SK-N-SH treated with all-trans-retinoic acid at 6 μM for 48 hours (cell line): ENCODE measurements around the gene DCLK2.

Experiments
- ATAC-seq: fragments of 200-7000 bp; cut with Tn5 transposase; 3 replicates; pipeline ENCODE4 v1.9.1; 2020; ENCODE audit warnings: mild to moderate bottlenecking, moderate library complexity
- ARNTL ChIP-seq: fragments of 450-650 bp; formaldehyde crosslinking; IDR thresholded peaks from 2 replicates; pipeline ENCODE4 v1.5.0; 2020; ENCODE audit warnings: low read depth, mild to moderate bottlenecking, moderate library complexity, borderline replicate concordance
- BACH2 ChIP-seq: fragments of 250-450 bp; sonication (Bioruptor Pico); IDR thresholded peaks from 2 replicates; pipeline ENCODE4 v1.9.0; 2021; ENCODE audit warnings: mild to moderate bottlenecking, borderline replicate concordance
- CSDC2 ChIP-seq: fragments of 250-450 bp; sonication (Bioruptor Pico); IDR thresholded peaks from 2 replicates; pipeline ENCODE4 v1.5.0; 2020; ENCODE audit warnings: mild to moderate bottlenecking, moderate library complexity
- ESRRG ChIP-seq: fragments of 250-450 bp; sonication (Bioruptor Pico); IDR thresholded peaks from 2 replicates; pipeline ENCODE4 v1.6.1; 2021; ENCODE audit warnings: mild to moderate bottlenecking
- GLIS3 ChIP-seq: fragments of 250-450 bp; sonication (Bioruptor Pico); IDR thresholded peaks from 2 replicates; pipeline ENCODE4 v1.5.0; 2020; ENCODE audit warnings: mild to moderate bottlenecking, moderate library complexity
- ISL1 ChIP-seq: fragments of 250-450 bp; sonication (Bioruptor Pico); IDR thresholded peaks from 2 replicates; pipeline ENCODE4 v2.1.2; 2022; ENCODE audit warnings: mild to moderate bottlenecking, moderate library complexity
- OSR1 ChIP-seq: fragments of 250-450 bp; sonication (Bioruptor Pico); IDR thresholded peaks from 2 replicates; pipeline ENCODE4 v1.8.0; 2022; ENCODE audit warnings: moderate library complexity, mild to moderate bottlenecking, inconsistent platforms
- PPARA ChIP-seq: fragments of 250-450 bp; sonication (Bioruptor Pico); IDR thresholded peaks from 2 replicates; pipeline ENCODE4 v1.5.0; 2020; ENCODE audit warnings: mild to moderate bottlenecking, borderline replicate concordance
- RARB ChIP-seq: fragments of 250-450 bp; sonication (Bioruptor Pico); IDR thresholded peaks from 2 replicates; pipeline ENCODE4 v1.8.0; 2021; ENCODE audit warnings: mild to moderate bottlenecking, moderate library complexity
- SNAI2 ChIP-seq: fragments of 250-450 bp; sonication (Bioruptor Pico); IDR thresholded peaks from 2 replicates; pipeline ENCODE4 v1.5.0; 2020; ENCODE audit warnings: mild to moderate bottlenecking, moderate library complexity
- TCF4 ChIP-seq: fragments of 250-450 bp; sonication (Bioruptor Pico); IDR thresholded peaks from 2 replicates; pipeline ENCODE4 v1.8.0; 2021; ENCODE audit warnings: mild to moderate bottlenecking, moderate library complexity, borderline replicate concordance
- TOX ChIP-seq: fragments of 250-450 bp; sonication (Bioruptor Pico); IDR thresholded peaks from 2 replicates; pipeline ENCODE4 v1.8.0; 2021; ENCODE audit warnings: mild to moderate bottlenecking, moderate library complexity, borderline replicate concordance
- ZFP30 ChIP-seq: fragments of 450-650 bp; formaldehyde crosslinking; IDR thresholded peaks from 2 replicates; pipeline ENCODE4 v1.5.0; 2022; ENCODE audit warnings: mild to moderate bottlenecking, moderate library complexity
- ZNF565 ChIP-seq: fragments of 450-650 bp; formaldehyde crosslinking; conservative IDR thresholded peaks from 2 replicates; pipeline ENCODE4 v1.5.0; 2020; ENCODE audit warnings: low read depth, mild to moderate bottlenecking, moderate library complexity
- ZNF8 ChIP-seq: fragments of 450-650 bp; formaldehyde crosslinking; IDR thresholded peaks from 2 replicates; pipeline ENCODE4 v1.5.0; 2020; ENCODE audit warnings: mild to moderate bottlenecking, moderate library complexity
- TF ChIP-seq, protein P1 (sequence below): fragments of 250-450 bp; sonication (Bioruptor Pico); IDR thresholded peaks from 2 replicates; pipeline ENCODE4 v1.5.0; 2020; ENCODE audit warnings: mild to moderate bottlenecking, moderate library complexity
- TF ChIP-seq, protein P2 (sequence below): fragments of 250-450 bp; sonication (Bioruptor Pico); IDR thresholded peaks from 2 replicates; pipeline ENCODE4 v1.5.1; 2021; ENCODE audit warnings: mild to moderate bottlenecking, moderate library complexity
- TF ChIP-seq, protein P3 (sequence below): fragments of 250-450 bp; sonication (Bioruptor Pico); IDR thresholded peaks from 2 replicates; pipeline ENCODE4 v1.8.0; 2020; ENCODE audit warnings: mild to moderate bottlenecking, moderate library complexity, borderline replicate concordance
- TF ChIP-seq, protein P4 (sequence below): fragments of 250-450 bp; sonication (Bioruptor Pico); IDR thresholded peaks from 2 replicates; pipeline ENCODE4 v1.8.0; 2021; ENCODE audit warnings: low read depth, mild to moderate bottlenecking, moderate library complexity, borderline replicate concordance

Gene DCLK2

DNA sequence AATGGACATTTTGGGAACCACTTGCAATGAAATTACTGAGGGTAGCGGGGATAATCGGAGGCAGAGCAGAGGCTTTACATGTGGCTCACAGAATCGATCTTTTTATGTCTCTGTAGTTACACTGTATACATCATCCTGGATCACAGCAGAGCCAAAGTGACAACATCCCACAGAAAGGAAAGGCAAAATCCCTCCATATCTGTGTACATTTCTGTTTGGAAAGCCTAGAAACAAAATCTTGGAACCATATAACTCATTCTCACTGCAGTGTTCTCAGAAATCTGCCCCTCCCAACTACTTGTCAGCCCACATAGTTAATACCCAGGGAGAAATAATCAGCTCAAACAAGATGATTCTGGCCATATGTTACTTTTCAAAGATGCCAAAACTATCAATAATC, 211.6 kb downstream of the DCLK2 start (continued):
- TF ChIP-seq, protein P1, sequence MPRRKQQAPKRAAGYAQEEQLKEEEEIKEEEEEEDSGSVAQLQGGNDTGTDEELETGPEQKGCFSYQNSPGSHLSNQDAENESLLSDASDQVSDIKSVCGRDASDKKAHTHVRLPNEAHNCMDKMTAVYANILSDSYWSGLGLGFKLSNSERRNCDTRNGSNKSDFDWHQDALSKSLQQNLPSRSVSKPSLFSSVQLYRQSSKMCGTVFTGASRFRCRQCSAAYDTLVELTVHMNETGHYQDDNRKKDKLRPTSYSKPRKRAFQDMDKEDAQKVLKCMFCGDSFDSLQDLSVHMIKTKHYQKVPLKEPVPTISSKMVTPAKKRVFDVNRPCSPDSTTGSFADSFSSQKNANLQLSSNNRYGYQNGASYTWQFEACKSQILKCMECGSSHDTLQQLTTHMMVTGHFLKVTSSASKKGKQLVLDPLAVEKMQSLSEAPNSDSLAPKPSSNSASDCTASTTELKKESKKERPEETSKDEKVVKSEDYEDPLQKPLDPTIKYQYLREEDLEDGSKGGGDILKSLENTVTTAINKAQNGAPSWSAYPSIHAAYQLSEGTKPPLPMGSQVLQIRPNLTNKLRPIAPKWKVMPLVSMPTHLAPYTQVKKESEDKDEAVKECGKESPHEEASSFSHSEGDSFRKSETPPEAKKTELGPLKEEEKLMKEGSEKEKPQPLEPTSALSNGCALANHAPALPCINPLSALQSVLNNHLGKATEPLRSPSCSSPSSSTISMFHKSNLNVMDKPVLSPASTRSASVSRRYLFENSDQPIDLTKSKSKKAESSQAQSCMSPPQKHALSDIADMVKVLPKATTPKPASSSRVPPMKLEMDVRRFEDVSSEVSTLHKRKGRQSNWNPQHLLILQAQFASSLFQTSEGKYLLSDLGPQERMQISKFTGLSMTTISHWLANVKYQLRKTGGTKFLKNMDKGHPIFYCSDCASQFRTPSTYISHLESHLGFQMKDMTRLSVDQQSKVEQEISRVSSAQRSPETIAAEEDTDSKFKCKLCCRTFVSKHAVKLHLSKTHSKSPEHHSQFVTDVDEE (CRISPR knock-in tag), result no peak
- TF ChIP-seq RARB (no peak), ESRRG (CRISPR knock-in tag) (no peak), TOX (CRISPR knock-in tag) (no peak), ZFP30 (no peak), BACH2 (no peak), ZNF565 (no peak), CSDC2 (no peak), SNAI2 (CRISPR knock-in tag) (no peak), TCF4 (CRISPR knock-in tag) (no peak)
- TF ChIP-seq, protein P2, sequence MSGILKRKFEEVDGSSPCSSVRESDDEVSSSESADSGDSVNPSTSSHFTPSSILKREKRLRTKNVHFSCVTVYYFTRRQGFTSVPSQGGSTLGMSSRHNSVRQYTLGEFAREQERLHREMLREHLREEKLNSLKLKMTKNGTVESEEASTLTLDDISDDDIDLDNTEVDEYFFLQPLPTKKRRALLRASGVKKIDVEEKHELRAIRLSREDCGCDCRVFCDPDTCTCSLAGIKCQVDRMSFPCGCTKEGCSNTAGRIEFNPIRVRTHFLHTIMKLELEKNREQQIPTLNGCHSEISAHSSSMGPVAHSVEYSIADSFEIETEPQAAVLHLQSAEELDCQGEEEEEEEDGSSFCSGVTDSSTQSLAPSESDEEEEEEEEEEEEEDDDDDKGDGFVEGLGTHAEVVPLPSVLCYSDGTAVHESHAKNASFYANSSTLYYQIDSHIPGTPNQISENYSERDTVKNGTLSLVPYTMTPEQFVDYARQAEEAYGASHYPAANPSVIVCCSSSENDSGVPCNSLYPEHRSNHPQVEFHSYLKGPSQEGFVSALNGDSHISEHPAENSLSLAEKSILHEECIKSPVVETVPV (CRISPR knock-in tag), result no peak
- TF ChIP-seq, all 23 proteins: peak for 0

DNA sequence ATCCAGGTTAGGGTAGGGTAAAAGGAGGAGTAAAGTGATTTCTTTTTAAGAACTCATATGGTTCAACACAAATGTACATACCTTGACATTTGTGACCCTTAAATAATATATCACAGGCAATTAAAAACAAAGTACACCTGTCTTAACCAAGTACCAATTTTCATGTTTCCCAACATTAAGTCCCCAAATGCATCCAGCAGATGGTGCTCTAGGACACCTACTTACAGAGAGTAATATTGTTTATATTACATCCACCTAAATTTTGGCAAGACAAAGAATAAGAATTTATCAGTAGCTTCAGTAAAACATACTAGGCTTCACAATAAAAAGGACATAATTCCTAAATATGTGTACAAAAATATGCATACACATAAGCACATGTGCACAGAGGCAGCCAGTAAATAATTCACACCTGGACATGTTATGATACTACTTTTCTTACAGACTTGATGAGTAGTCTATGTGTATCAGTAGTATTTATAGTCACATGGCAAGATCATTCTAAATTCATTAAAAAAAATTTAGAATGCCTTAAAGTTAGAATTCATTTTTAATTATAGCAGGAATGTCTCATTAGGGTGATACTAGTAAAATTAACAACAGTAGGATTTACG, 219.7 kb downstream of the DCLK2 start:
- TF ChIP-seq TCF4 (CRISPR knock-in tag), result no peak
- no peak for TF ChIP-seq ZNF565
- no peak for TF ChIP-seq ISL1 (CRISPR knock-in tag)
- TF ChIP-seq CSDC2, result no peak
- peak; percentile 85 for ATAC-seq

DNA sequence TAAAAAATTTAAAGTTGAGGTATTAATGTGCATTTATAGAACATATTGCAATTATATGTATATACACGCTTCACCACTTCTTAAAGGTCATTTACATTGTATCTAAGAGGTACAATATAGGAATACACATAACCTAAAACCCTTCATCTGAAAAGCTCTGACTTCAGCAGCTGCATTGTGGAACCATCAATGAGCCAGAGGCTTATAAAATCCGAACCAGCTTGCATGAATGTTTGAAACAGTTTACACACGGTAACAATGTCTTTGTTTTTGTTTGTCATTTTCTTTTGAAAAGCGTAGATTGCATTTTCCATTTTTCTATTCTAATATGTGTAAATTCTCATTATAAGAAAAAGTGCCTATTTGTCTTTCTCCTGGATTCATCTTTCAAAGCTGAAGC, 221.6 kb downstream of the DCLK2 start:
- TF ChIP-seq, protein P1 (CRISPR knock-in tag), result no peak
- TF ChIP-seq PPARA (CRISPR knock-in tag), result no peak
- no peak for TF ChIP-seq TCF4 (CRISPR knock-in tag)
- TF ChIP-seq ARNTL (CRISPR knock-in tag), result no peak
- no peak for TF ChIP-seq SNAI2 (CRISPR knock-in tag)
- no peak for TF ChIP-seq ZNF565
- TF ChIP-seq RARB, result no peak
- TF ChIP-seq GLIS3 (CRISPR knock-in tag), result no peak
- no peak for TF ChIP-seq ZFP30
- TF ChIP-seq ISL1 (CRISPR knock-in tag), result no peak
- TF ChIP-seq TOX (CRISPR knock-in tag), result no peak
- no peak for TF ChIP-seq ESRRG (CRISPR knock-in tag)
- no peak for TF ChIP-seq CSDC2
- TF ChIP-seq OSR1 (CRISPR knock-in tag), result no peak
- TF ChIP-seq ZNF8, result no peak
- TF ChIP-seq, protein P3, sequence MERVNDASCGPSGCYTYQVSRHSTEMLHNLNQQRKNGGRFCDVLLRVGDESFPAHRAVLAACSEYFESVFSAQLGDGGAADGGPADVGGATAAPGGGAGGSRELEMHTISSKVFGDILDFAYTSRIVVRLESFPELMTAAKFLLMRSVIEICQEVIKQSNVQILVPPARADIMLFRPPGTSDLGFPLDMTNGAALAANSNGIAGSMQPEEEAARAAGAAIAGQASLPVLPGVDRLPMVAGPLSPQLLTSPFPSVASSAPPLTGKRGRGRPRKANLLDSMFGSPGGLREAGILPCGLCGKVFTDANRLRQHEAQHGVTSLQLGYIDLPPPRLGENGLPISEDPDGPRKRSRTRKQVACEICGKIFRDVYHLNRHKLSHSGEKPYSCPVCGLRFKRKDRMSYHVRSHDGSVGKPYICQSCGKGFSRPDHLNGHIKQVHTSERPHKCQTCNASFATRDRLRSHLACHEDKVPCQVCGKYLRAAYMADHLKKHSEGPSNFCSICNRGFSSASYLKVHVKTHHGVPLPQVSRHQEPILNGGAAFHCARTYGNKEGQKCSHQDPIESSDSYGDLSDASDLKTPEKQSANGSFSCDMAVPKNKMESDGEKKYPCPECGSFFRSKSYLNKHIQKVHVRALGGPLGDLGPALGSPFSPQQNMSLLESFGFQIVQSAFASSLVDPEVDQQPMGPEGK (CRISPR knock-in tag), result no peak
- TF ChIP-seq, protein P2 (CRISPR knock-in tag), result no peak
- TF ChIP-seq, protein P4, sequence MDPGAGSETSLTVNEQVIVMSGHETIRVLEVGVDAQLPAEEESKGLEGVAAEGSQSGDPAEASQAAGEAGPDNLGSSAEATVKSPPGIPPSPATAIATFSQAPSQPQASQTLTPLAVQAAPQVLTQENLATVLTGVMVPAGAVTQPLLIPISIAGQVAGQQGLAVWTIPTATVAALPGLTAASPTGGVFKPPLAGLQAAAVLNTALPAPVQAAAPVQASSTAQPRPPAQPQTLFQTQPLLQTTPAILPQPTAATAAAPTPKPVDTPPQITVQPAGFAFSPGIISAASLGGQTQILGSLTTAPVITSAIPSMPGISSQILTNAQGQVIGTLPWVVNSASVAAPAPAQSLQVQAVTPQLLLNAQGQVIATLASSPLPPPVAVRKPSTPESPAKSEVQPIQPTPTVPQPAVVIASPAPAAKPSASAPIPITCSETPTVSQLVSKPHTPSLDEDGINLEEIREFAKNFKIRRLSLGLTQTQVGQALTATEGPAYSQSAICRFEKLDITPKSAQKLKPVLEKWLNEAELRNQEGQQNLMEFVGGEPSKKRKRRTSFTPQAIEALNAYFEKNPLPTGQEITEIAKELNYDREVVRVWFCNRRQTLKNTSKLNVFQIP, result no peak
- TF ChIP-seq, all 23 proteins: peak for 0
- ATAC-seq, result no peak
